Mononuclear cell (primary cell): Measurements from ENCODE around the gene RNF14. TPM values are rescaled to one million over a fixed set of nuclear protein-coding genes. Genes with fewer than 3 reads are reported as not detected.

Experiments
- H3K27me3 ChIP-seq: 2 replicates; pipeline ENCODE4 v1.6.0; 2011; ENCODE audit warnings: low read length, control low read depth; ENCODE audit not compliant: insufficient read depth
- H3K4me1 ChIP-seq: 2 replicates; pipeline ENCODE4 v1.5.1; 2011; ENCODE audit warnings: mild to moderate bottlenecking, low read length, control low read depth; ENCODE audit not compliant: insufficient read depth
- H3K4me3 ChIP-seq: 2 replicates; pipeline ENCODE4 v1.5.1; 2011; ENCODE audit warnings: mild to moderate bottlenecking, low read length, moderate library complexity
- H3K9me3 ChIP-seq: 2 replicates; pipeline ENCODE4 v1.5.1; 2011; ENCODE audit warnings: low read depth, mild to moderate bottlenecking, control low read depth, low read length
- total RNA-seq: library from RNA; depleted of rRNA; stranded (reverse); fragments of >200 nt; gene quantifications from one replicate; pipeline ENCODE4 v1.2.3, GENCODE V29; 2012

Gene RNF14
- total RNA-seq, 1 donor: 13.0 TPM

DNA sequence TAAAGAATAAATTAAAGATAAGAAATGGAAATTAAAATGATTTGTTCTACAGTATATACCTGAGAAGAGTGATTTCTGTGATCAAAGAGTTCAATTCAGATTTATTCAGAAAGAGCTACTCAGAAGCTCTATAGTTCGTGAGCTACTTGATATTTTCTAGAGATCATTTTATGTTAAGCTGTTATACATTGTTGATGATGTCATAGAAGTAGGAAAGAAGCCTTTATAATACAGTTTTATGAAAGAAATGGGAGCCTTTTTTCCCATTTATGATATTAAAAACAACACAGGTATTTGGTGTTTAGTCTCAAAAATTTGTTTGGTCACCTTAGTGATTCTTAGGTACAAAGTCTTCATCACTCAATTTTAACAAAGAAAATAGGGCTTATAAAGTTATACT lies 20.8 kb downstream of the RNF14 start:
- Histone ChIP-seq H3K27me3 (no peaks in the 10 kb centered on the region), H3K4me3 (no peak overlapping the region), H3K4me1 (no peaks in the 10 kb centered on the region), H3K9me3 (no peaks in the 10 kb centered on the region)

DNA sequence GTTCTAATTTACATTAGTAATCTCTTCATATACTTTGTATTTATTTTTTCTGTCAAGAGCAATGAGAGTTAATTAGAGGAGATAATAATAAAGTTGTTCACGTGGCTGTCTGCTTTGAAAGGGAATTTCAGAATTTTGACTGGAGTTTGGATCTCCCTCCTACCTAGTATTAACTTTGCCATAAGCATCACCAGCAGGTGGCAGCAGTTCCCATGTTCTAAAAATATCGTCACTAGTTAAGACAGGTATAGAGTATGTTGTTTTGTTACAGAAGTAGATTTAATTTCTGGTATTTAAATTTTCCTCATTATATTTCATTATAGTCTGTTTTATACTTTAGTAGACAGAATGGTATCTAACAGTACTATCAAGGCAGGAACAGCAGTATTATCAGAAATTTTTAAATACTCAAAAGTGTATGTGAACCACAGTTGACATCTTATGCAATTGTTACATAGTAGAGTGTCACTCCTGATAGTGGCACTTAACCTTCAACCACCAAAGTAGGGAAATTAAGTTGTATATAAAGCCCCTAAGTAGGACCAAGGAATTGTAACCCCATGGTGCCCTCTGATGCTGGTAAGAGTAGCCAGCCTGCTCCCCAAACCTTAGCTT lies 23.6 kb downstream of the RNF14 start:
- Histone ChIP-seq H3K9me3 (no peaks in the 10 kb centered on the region), H3K27me3 (no peaks in the 10 kb centered on the region), H3K4me3 (no peak overlapping the region), H3K4me1 (no peaks in the 10 kb centered on the region)

GRCh38 chr5:141994511-141995136 lies 25.7 kb downstream of the RNF14 start:
- Histone ChIP-seq H3K9me3 (no peaks in the 10 kb centered on the region), H3K4me3 (no peak overlapping the region), H3K4me1 (no peaks in the 10 kb centered on the region), H3K27me3 (no peaks in the 10 kb centered on the region)

- Histone ChIP-seq H3K27me3 (no peaks in the 10 kb centered on the region), H3K9me3 (no peaks in the 10 kb centered on the region), H3K4me3 (no peak overlapping the region), H3K4me1 (no peaks in the 10 kb centered on the region)
These were observed 26.8 kb downstream of the RNF14 start for GRCh38 chr5:141995656-141996055.

GRCh38 chr5:141997358-141997960 lies 28.6 kb downstream of the RNF14 start:
- Histone ChIP-seq H3K27me3 (no peaks in the 10 kb centered on the region), H3K4me1 (no peaks in the 10 kb centered on the region), H3K9me3 (no peaks in the 10 kb centered on the region), H3K4me3 (no peak overlapping the region)

DNA sequence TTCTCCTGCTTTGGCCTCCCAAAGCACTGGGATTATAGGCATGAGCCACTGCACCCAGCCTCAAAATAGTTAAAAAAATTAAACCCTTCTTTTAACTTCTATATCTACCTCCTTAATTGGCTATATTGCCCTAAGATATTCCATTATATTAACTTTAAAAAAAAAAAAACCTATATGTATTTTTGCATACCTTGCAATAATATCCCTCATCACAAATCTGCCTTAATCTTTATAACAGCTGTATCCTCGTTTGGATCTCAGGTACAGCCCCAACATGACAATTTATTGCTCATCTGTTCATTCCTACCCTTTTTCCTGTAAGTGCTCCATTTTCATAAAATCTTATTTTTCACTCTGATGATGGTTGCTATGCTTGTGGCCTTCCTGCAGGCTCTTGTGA lies 31.3 kb downstream of the RNF14 start:
- H3K4me1 ChIP-seq: no peaks in the 10 kb centered on the region
- H3K27me3 ChIP-seq: no peaks in the 10 kb centered on the region
- no peak overlapping the region for H3K4me3 ChIP-seq
- no peaks in the 10 kb centered on the region for H3K9me3 ChIP-seq

GRCh38 chr5:142000704-142001484 lies 32.0 kb downstream of the RNF14 start:
- Histone ChIP-seq H3K4me3 (no peak overlapping the region), H3K27me3 (no peaks in the 10 kb centered on the region), H3K9me3 (no peaks in the 10 kb centered on the region), H3K4me1 (peaks cover 2% of the 10 kb centered on the region)

- Histone ChIP-seq H3K27me3 (no peaks in the 10 kb centered on the region), H3K4me1 (peaks cover 23% of the 10 kb centered on the region), H3K4me3 (no peak overlapping the region), H3K9me3 (no peaks in the 10 kb centered on the region)
These were observed 34.4 kb downstream of the RNF14 start for GRCh38 chr5:142003266-142003800.

DNA sequence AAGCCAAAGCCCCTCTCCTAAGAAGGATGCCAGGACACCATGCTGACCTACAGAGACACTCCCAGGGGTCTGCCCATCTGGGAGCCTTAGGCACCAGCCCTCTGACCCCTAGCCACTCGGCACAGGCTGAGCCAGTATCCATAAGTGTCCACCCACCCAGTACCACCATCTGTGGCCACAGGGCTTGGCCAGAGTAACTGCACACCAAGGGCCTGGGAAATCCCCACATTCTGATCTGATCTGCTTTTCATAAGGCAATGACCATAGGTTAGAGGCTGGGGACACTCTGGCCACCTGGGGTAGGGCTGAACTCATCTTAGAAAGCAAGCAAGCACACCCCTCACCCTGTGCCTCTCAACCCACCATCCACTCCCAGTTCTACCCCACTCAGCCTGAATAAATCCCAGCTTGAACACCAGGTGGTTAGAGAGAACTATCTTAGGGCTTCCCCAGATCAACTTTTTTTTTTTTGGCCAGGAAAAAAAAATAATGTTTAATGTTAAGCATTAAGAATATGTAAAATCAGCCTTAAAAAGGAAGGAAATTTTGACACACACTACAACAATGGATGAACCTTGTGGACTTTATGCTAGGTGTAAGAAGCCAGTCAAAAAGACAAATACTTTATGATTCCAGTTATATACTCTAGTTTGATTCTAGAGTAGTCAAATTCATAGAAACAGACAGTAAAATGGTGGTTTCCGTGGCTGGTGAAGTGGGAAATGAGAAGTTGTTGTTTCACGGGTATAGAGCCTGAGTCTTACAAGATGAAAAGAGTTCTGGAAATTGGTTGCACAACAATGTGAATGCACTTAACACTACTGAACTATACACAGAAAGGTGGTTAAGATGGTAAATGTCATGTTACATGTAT lies 37.7 kb downstream of the RNF14 start:
- Histone ChIP-seq H3K4me1 (peaks cover 25% of the 10 kb centered on the region), H3K4me3 (no peak overlapping the region), H3K9me3 (no peaks in the 10 kb centered on the region), H3K27me3 (no peaks in the 10 kb centered on the region)

GRCh38 chr5:142007237-142007544 lies 38.3 kb downstream of the RNF14 start:
- no peaks in the 10 kb centered on the region for H3K9me3 ChIP-seq
- H3K4me3 ChIP-seq: no peak overlapping the region
- peaks cover 31% of the 10 kb centered on the region for H3K4me1 ChIP-seq
- no peaks in the 10 kb centered on the region for H3K27me3 ChIP-seq

GRCh38 chr5:142008813-142009212 lies 39.9 kb downstream of the RNF14 start:
- Histone ChIP-seq H3K27me3 (no peaks in the 10 kb centered on the region), H3K4me1 (peaks cover 43% of the 10 kb centered on the region), H3K9me3 (no peaks in the 10 kb centered on the region), H3K4me3 (no peak overlapping the region)

GRCh38 chr5:142009886-142010285 lies 41.0 kb downstream of the RNF14 start:
- Histone ChIP-seq H3K9me3 (no peaks in the 10 kb centered on the region), H3K4me3 (no peak overlapping the region), H3K4me1 (peaks cover 52% of the 10 kb centered on the region), H3K27me3 (no peaks in the 10 kb centered on the region)

- Histone ChIP-seq H3K4me3 (peak overlapping the region; percentile 50), H3K27me3 (no peaks in the 10 kb centered on the region), H3K4me1 (peaks cover 60% of the 10 kb centered on the region), H3K9me3 (no peaks in the 10 kb centered on the region)
These were observed 42.8 kb downstream of the RNF14 start for GRCh38 chr5:142011572-142012185.

DNA sequence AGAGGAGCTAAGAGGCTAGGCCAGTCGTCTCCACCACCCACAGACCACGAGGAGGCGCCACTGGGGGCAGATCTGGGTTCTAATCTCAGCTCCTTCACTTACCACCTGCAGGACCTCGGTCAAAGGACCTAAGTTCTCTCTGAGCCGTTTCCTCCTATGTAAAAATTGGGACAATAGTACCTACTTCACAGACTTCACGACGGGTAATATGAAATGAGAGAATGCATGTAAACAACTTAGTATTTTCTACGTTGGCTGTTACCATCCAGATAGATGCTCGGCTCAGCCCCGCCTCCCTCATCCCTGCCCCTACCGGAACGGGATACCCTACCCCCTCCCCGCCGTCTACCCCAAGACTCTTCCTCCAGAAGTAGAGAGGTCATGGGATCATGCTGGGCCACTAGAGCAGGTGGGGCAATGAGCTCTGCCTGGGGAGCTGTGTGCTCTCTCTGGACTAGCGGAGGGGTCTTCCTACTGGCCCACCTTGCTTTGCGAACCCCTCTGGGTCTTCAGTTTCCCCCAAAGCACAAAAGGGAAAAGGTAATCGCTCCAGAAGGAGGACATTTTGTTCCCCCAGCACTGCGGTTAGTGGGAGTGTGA lies 43.4 kb downstream of the RNF14 start:
- peak overlapping the region; percentile 50 for H3K4me3 ChIP-seq

More for the DNA sequence above, 43.4 kb downstream of the RNF14 start:
- H3K4me1 ChIP-seq: peaks cover 61% of the 10 kb centered on the region
- no peaks in the 10 kb centered on the region for H3K9me3 ChIP-seq
- H3K27me3 ChIP-seq: no peaks in the 10 kb centered on the region
